Prostate gland (tissue), 2 donors: ENCODE measurements around the gene NPBWR2. TPM values are rescaled to one million over a fixed set of nuclear protein-coding genes. Genes with fewer than 3 reads are reported as not detected.
"Not testable (repeated sequence)": the region's sequence is repeated elsewhere in the genome, so short reads cannot be mapped to it uniquely, and the experiment has no call there.

ENCODE experiments used
- DNase-seq: peaks from one replicate; pipeline ENCODE4 v3.0.0-alpha.2; 2019; ENCODE audit warnings: low spot score
- H3K27ac ChIP-seq, 2 donors: fragments of 200-600 bp; sonication (generic); 2 replicates each; pipeline ENCODE4 v1.5.1; 2017 to 2019
- H3K27me3 ChIP-seq: fragments of 200-600 bp; sonication (generic); replicated peaks from 2 replicates; pipeline ENCODE4 v1.5.1; 2019; ENCODE audit not compliant: insufficient read depth
- H3K36me3 ChIP-seq, 2 donors: fragments of 200-600 bp; sonication (generic); 1 replicate in 1 of 2; 2 replicates in 1 of 2; pipeline versions ENCODE4 v1.5.1 to v1.8.1; 2017 to 2019
- H3K4me1 ChIP-seq: fragments of 200-600 bp; sonication (generic); replicated peaks from 2 replicates; pipeline ENCODE4 v1.5.1; 2019
- H3K4me3 ChIP-seq, 2 donors: fragments of 200-600 bp; sonication (generic); 2 replicates each; pipeline ENCODE4 v1.5.1; 2017 to 2019
- H3K9me3 ChIP-seq: fragments of 200-600 bp; sonication (generic); 2 replicates; pipeline ENCODE4 v1.5.1; 2017
- POLR2A ChIP-seq: fragments of 450-650 bp; IDR thresholded peaks from one replicate; pipeline ENCODE4 v1.6.1; 2016; ENCODE audit warnings: antibody characterized with exemption, mild to moderate bottlenecking
- POLR2AphosphoS5 ChIP-seq: sonication (generic); formaldehyde crosslinking; IDR thresholded peaks from one replicate; pipeline ENCODE4 v1.6.1; 2017; ENCODE audit warnings: antibody characterized with exemption
- WGBS: methylation state at CpG from one replicate; pipeline ENCODE4 v1.1.5; 2018; 5-methylcytosine and 5-hydroxymethylcytosine counted together
- intact Hi-C: fragments of 100-400 bp; cut with DNase I; formaldehyde crosslinking; loops from one replicate; pipeline ENCODE4 v1.14.2; 2022
- total RNA-seq, 2 donors: library from RNA; depleted of rRNA; stranded (reverse); fragments of >200 nt; gene quantifications; one replicate each; pipeline ENCODE4 v1.1.0, GENCODE V29; 2016
- TF ChIP-seq, protein P1 (sequence below), 4 experiments: fragments of 200-600 bp in 2 of 4; fragments of 450-650 bp in 2 of 4; sonication (generic) in 2 of 4; IDR thresholded peaks; 1 replicate in 3 of 4; 2 replicates in 1 of 4; pipeline ENCODE4 v1.5.1; 2016 to 2019; ENCODE audit warnings: antibody characterized with exemption in 4 of 4, mild to moderate bottlenecking in 2 of 4, moderate library complexity in 2 of 4

Gene NPBWR2
- total RNA-seq, 2 donors from 2014 or later: not detected

DNA sequence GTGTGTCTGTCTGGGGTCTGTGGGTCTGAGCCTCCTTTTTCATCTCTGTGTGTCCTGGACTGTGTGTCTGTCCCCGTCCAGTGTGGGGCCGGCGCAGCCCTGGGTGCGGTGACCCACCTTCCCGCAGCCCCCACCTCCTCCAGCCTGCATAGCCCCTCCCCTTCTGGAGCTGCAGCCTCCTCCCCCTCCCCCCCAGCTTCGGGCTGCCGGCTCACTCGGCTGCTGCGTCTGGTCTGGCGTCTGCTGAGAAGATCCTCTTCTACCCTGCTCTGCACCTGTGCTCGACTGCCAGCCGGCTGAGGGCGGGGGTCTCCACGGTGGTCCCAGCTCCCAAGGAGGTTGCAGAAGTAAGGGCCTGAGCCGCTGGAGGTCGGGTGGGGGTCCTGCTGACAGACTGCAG is 15.6 kb downstream of the NPBWR2 start:
- Histone ChIP-seq H3K9me3 (no peaks in the 10 kb centered on the region), H3K4me3 (no peak overlapping the region), H3K27me3 (no peaks in the 10 kb centered on the region), H3K27ac (no peak overlapping the region), H3K4me1 (no peaks in the 10 kb centered on the region), H3K36me3 (no peaks in the 10 kb centered on the region)
- 21% methylated on average over 16 of the region's 16 CpGs for WGBS
- TF ChIP-seq POLR2A: no peak
- no peak for TF ChIP-seq POLR2AphosphoS5
- TF ChIP-seq, protein P1, sequence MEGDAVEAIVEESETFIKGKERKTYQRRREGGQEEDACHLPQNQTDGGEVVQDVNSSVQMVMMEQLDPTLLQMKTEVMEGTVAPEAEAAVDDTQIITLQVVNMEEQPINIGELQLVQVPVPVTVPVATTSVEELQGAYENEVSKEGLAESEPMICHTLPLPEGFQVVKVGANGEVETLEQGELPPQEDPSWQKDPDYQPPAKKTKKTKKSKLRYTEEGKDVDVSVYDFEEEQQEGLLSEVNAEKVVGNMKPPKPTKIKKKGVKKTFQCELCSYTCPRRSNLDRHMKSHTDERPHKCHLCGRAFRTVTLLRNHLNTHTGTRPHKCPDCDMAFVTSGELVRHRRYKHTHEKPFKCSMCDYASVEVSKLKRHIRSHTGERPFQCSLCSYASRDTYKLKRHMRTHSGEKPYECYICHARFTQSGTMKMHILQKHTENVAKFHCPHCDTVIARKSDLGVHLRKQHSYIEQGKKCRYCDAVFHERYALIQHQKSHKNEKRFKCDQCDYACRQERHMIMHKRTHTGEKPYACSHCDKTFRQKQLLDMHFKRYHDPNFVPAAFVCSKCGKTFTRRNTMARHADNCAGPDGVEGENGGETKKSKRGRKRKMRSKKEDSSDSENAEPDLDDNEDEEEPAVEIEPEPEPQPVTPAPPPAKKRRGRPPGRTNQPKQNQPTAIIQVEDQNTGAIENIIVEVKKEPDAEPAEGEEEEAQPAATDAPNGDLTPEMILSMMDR (IDR thresholded peaks at IDR 0.05): no peak
- intact Hi-C loops: no loop called here
- no peak for DNase-seq

DNA sequence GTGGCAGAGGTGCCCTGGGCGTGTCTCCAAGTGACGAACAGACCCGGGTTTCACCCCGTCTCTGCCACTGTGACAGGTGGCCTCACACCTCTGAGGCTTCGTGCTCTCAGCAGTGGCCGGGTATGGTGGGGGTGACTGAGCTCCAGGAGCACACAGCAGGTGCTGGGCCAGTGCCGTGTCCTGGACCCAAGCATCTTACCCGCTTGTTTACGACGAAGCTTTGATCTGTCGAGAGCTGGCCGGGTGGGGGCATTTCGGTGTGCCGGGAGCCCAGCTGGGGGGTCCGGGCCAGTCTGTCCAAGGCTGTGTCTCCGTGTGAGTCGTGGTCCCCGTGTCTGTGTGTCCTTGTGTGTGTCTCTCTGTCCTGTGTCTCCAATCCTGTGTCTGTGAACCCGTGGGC is 16.0 kb downstream of the NPBWR2 start:
- Histone ChIP-seq H3K27ac (no peak overlapping the region), H3K4me3 (no peak overlapping the region), H3K9me3 (no peaks in the 10 kb centered on the region), H3K4me1 (no peaks in the 10 kb centered on the region), H3K36me3 (no peaks in the 10 kb centered on the region), H3K27me3 (no peaks in the 10 kb centered on the region)
- TF ChIP-seq POLR2A (no peak), POLR2AphosphoS5 (no peak)
- TF ChIP-seq, protein P1 (IDR thresholded peaks at IDR 0.05): no peak
- no peak for DNase-seq
- WGBS: 77% methylated on average over 19 of the region's 19 CpGs
- intact Hi-C loops: no loop called here

DNA sequence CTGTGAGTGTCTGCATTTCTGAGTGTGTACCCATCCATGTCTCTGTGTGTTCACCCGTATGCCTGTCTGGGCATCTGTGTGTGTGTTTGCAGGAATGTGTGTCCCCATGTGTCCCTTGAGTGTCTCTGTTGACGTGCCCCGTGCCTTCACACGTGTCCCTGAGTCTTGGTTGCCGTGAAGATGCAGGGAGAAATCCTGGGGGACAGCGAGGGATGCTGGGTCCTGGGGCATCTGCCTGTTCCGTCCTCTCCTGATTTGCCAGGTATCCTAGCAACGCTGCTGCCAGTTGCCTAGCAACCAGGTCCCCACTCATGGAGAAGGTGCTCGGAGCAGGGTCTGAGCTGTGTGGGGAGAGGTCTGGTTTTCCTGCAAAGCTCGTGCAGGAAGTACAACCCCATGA is 17.2 kb downstream of the NPBWR2 start:
- 50% methylated on average over 9 of the region's 10 CpGs for WGBS
- intact Hi-C loops: no loop called here
- Histone ChIP-seq H3K27ac (no peak overlapping the region), H3K36me3 (no peaks in the 10 kb centered on the region), H3K4me1 (no peaks in the 10 kb centered on the region), H3K27me3 (no peaks in the 10 kb centered on the region), H3K9me3 (no peaks in the 10 kb centered on the region), H3K4me3 (no peak overlapping the region)
- TF ChIP-seq, protein P1 (IDR thresholded peaks at IDR 0.05): no peak
- no peak for TF ChIP-seq POLR2AphosphoS5
- TF ChIP-seq POLR2A: no peak
- DNase-seq: no peak

DNA sequence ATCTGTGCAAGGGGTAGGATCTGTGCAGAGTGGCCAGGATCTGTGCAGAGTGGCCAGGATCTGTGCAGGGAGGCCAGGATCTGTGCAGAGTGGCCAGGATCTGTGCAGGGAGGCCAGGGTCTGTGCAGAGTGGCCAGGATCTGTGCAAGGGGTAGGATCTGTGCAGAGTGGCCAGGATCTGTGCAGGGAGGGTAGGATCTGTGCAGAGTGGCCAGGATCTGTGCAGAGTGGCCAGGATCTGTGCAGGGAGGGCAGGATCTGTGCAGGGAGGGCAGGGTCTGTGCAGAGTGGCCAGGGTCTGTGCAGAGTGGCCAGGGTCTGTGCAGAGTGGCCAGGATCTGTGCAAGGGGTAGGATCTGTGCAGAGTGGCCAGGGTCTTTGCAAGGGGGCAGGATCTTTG is 18.8 kb downstream of the NPBWR2 start:
- DNase-seq, intact Hi-C loops, H3K27ac ChIP-seq: not testable (repeated sequence)

DNA sequence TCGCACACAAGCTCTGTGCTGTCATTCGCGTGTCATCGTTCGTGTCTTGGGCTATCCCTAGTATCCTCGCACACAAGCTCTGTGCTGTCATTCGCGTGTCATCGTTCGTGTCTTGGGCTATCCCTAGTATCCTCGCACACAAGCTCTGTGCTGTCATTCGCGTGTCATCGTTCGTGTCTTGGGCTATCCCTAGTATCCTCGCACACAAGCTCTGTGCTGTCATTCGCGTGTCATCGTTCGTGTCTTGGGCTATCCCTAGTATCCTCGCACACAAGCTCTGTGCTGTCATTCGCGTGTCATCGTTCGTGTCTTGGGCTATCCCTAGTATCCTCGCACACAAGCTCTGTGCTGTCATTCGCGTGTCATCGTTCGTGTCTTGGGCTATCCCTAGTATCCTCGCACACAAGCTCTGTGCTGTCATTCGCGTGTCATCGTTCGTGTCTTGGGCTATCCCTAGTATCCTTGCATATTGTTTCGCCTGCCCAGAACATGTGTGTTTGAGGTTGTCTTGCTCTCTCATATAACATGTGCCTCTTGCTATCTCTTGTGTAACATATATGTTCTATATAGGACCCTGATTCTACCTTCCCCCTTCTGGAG is 20.0 kb downstream of the NPBWR2 start:
- 96% methylated on average over 6 of the region's 36 CpGs for WGBS
- not testable (repeated sequence) for H3K27me3 ChIP-seq

More for the DNA sequence above, 18.8 kb downstream of the NPBWR2 start:
- H3K27me3 ChIP-seq, H3K9me3 ChIP-seq, H3K4me3 ChIP-seq, H3K36me3 ChIP-seq, H3K4me1 ChIP-seq: not testable (repeated sequence)

DNA sequence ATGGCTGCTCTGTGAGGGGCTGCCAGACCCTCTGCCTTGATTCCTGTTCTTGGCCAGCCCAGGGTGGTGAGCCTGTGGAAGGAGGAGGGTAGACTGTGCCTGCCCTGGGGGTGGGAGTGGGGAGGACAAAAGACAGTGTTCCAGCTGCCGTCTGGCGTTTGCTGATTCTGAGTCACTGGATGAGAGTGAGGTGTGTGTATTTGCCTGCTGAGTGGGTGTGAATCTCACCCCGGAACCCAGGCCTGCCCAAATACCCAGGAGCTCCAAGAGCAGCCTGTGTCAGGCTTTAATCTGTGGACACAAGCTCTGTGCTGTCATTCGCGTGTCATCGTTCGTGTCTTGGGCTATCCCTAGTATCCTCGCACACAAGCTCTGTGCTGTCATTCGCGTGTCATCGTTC is 20.6 kb downstream of the NPBWR2 start:
- H3K36me3 ChIP-seq: no peaks in the 10 kb centered on the region
- TF ChIP-seq POLR2AphosphoS5 (no peak), POLR2A (no peak)
- TF ChIP-seq, protein P1 (IDR thresholded peaks at IDR 0.05): no peak

More for the DNA sequence above, 20.0 kb downstream of the NPBWR2 start:
- H3K36me3 ChIP-seq, H3K4me1 ChIP-seq, H3K9me3 ChIP-seq, DNase-seq, intact Hi-C loops, H3K27ac ChIP-seq, H3K4me3 ChIP-seq: not testable (repeated sequence)

More for the DNA sequence above, 20.6 kb downstream of the NPBWR2 start:
- Histone ChIP-seq H3K27ac (no peak overlapping the region), H3K27me3 (no peaks in the 10 kb centered on the region), H3K4me1 (no peaks in the 10 kb centered on the region), H3K4me3 (no peak overlapping the region), H3K9me3 (no peaks in the 10 kb centered on the region)
- 91% methylated on average over 8 of the region's 11 CpGs for WGBS
- intact Hi-C loops: no loop called here
- DNase-seq: no peak
